ENCODE results near the gene MAP2. TPM values are rescaled to one million over a fixed set of nuclear protein-coding genes. Genes with fewer than 3 reads are reported as not detected.

Gene MAP2
- total and polyA plus RNA-seq, 9 donors, result 5.4 to 23.9 (median 9.6) TPM

DNA sequence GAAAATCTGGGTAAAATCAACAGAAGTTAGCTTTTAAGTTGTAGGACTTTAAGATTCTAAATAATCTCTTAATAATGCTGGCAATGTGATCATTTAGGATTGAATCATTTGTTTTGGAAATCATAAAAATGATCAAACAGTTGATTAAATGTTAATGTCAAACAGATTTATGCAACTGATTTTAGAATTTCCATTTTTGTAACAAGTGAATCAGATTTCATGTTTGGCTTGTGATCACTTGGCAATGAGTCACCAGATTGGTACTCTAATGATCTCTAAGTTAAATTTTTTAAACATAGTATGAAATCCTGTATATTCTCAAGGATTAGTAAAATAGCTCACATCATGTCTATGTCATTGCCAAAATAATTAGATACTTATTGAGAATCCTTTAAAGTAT, 297.6 kb downstream of the MAP2 start:
- no peak for DNase-seq
- TF ChIP-seq POLR2A (IDR thresholded peaks at IDR 0.05), result no peak
- TF ChIP-seq, protein P1, sequence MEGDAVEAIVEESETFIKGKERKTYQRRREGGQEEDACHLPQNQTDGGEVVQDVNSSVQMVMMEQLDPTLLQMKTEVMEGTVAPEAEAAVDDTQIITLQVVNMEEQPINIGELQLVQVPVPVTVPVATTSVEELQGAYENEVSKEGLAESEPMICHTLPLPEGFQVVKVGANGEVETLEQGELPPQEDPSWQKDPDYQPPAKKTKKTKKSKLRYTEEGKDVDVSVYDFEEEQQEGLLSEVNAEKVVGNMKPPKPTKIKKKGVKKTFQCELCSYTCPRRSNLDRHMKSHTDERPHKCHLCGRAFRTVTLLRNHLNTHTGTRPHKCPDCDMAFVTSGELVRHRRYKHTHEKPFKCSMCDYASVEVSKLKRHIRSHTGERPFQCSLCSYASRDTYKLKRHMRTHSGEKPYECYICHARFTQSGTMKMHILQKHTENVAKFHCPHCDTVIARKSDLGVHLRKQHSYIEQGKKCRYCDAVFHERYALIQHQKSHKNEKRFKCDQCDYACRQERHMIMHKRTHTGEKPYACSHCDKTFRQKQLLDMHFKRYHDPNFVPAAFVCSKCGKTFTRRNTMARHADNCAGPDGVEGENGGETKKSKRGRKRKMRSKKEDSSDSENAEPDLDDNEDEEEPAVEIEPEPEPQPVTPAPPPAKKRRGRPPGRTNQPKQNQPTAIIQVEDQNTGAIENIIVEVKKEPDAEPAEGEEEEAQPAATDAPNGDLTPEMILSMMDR (IDR thresholded peaks at IDR 0.05), result no peak
- TF ChIP-seq EP300 (IDR thresholded peaks at IDR 0.05), result no peak
- H3K36me3 ChIP-seq, result no peaks in the 10 kb centered on the region
- no peaks in the 10 kb centered on the region for H3K9me3 ChIP-seq
- no peak overlapping the region for H3K27ac ChIP-seq
- no peak overlapping the region for H3K4me3 ChIP-seq
- no peaks in the 10 kb centered on the region for H3K4me1 ChIP-seq (ENCODE audit: insufficient read depth)
- intact Hi-C loops (cut with DNase I), result no loop called here
- H3K27me3 ChIP-seq, result no peaks in the 10 kb centered on the region

DNA sequence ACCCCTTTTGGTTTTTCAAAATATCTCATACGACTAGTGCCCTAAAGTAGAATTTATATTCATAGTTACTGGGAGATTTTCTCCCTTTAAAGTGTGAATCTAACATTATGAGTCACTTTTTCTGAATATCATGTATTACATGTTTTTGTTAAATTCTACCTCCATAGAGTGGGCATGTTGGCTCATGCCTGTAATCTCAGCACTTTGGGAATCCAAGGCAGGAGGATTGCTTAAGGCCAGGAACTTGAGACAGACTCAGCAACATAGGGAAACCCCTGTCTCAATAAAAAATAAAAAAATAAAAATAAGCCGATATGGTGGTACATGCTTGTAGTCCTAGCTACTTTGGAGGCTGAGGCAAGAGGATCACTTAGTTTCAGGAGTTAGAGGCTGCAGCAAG, 302.5 kb downstream of the MAP2 start:
- intact Hi-C loops (cut with DNase I), result no loop called here
- DNase-seq, result no peak
- Histone ChIP-seq H3K27me3 (no peaks in the 10 kb centered on the region), H3K27ac (no peak overlapping the region), H3K4me3 (no peak overlapping the region), H3K36me3 (no peaks in the 10 kb centered on the region), H3K9me3 (no peaks in the 10 kb centered on the region), H3K4me1 (ENCODE audit: insufficient read depth) (no peaks in the 10 kb centered on the region)
- WGBS, 3 donors, result 69 to 75% (median 72%) methylated on average over 2 of the region's 2 CpGs
- TF ChIP-seq EP300 (IDR thresholded peaks at IDR 0.05), result no peak
- TF ChIP-seq, protein P1 (IDR thresholded peaks at IDR 0.05), result no peak
- TF ChIP-seq POLR2A (IDR thresholded peaks at IDR 0.05), result no peak

DNA sequence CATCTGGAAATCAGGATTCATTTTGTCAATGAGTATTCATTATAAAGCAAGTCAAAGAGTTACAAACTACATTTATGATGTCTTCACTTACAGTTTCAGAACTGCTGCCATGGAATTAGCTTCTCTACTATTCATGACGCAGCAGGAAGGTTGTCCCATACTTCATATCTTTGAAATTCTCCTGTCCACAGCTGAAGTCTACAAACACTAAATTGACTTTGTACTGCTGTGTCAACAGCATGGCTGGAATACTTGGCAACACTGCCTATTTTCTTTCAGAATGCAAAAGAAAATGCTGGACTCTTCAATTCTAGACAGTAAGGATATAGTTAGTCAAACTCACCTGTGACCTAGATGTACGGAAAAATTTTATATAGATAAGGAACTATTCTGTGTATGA, 303.2 kb downstream of the MAP2 start:
- DNase-seq, result no peak
- H3K9me3 ChIP-seq, result no peaks in the 10 kb centered on the region
- H3K27me3 ChIP-seq, result no peaks in the 10 kb centered on the region
- intact Hi-C loops (cut with DNase I), result no loop called here
- H3K36me3 ChIP-seq, result no peaks in the 10 kb centered on the region
- no peak overlapping the region for H3K4me3 ChIP-seq
- WGBS, 3 donors, result 46 to 74% (median 59%) methylated on average over 2 of the region's 2 CpGs
- no peaks in the 10 kb centered on the region for H3K4me1 ChIP-seq (ENCODE audit: insufficient read depth)
- no peak overlapping the region for H3K27ac ChIP-seq
- TF ChIP-seq POLR2A (IDR thresholded peaks at IDR 0.05), result no peak
- TF ChIP-seq, protein P1 (IDR thresholded peaks at IDR 0.05), result no peak
- no peak for TF ChIP-seq EP300 (IDR thresholded peaks at IDR 0.05)

DNA sequence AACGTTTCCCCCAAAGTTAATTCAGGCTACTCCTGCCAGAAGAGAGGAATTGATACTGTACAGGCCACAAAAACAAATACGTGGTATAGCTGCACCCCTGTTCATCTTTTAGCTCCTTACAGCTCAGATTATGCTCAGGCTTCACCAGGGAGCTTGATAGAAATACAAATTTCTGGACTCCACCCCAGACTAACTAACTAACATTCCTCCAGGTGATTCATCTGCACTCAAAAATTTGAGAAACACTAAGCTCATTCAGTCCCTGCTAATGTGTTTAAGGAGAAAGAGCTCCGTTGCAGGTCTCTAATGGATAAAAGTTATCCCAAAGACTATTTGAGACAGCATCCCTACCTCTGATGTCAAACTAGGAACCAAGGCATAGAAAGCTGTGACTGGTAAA, 311.0 kb downstream of the MAP2 start:
- no peak overlapping the region for H3K27ac ChIP-seq
- H3K4me3 ChIP-seq, result no peak overlapping the region
- no peaks in the 10 kb centered on the region for H3K4me1 ChIP-seq (ENCODE audit: insufficient read depth)
- no peaks in the 10 kb centered on the region for H3K9me3 ChIP-seq
- 85 to 86% (median 85%) methylated on average over 3 of the region's 3 CpGs for WGBS, 3 donors
- DNase-seq, result no peak
- H3K36me3 ChIP-seq, result no peaks in the 10 kb centered on the region
- H3K27me3 ChIP-seq, result no peaks in the 10 kb centered on the region
- TF ChIP-seq EP300 (IDR thresholded peaks at IDR 0.05) (no peak), POLR2A (IDR thresholded peaks at IDR 0.05) (no peak)
- TF ChIP-seq, protein P1 (IDR thresholded peaks at IDR 0.05), result no peak
- intact Hi-C loops (cut with DNase I), result no loop called here

DNA sequence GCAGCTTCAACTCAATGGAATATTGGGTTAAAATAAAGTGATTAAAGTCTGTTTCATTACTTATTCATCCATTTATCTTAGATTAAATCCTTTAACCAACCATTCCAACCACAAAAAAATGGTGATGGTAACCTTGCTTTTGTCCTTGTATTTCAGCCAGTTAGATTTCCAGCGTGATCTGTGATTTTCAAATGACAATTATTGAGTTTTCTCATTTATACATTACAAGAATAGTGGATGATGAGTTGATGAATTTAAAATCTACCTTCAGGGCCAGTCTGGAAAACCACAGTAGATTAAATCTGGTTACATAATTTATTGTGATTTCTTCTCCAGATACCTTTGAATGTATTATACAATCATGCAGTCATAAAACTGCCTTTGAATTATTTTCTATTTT, 318.1 kb downstream of the MAP2 start:
- no peaks in the 10 kb centered on the region for H3K9me3 ChIP-seq
- WGBS, 3 donors, result 68 to 81% (median 76%) methylated on average over 1 of the region's 1 CpG
- no peaks in the 10 kb centered on the region for H3K36me3 ChIP-seq

More for the DNA sequence above, 318.1 kb downstream of the MAP2 start:
- no peak for TF ChIP-seq EP300 (IDR thresholded peaks at IDR 0.05)
- TF ChIP-seq POLR2A (IDR thresholded peaks at IDR 0.05), result no peak
- TF ChIP-seq, protein P1 (IDR thresholded peaks at IDR 0.05), result no peak
- Histone ChIP-seq H3K4me3 (no peak overlapping the region), H3K27ac (no peak overlapping the region), H3K27me3 (no peaks in the 10 kb centered on the region), H3K4me1 (ENCODE audit: insufficient read depth) (no peaks in the 10 kb centered on the region)
- no peak for DNase-seq
- intact Hi-C loops (cut with DNase I), result no loop called here

Data from ovary (tissue), 9 donors.